Measurements from ENCODE around the gene STOM.

STOM gene

GRCh38 chr9:121328476-121328875 is 41.6 kb downstream of the STOM start:
- TF ChIP-seq CTCF (IDR thresholded peaks at IDR 0.05; ENCODE audit: extremely low read depth, insufficient read depth, missing control alignments), result no peak
- in situ Hi-C loops (cut with MboI; ENCODE audit: low pct_unique_long_range_greater_than_20kb, low sequenced_read_pairs, unreplicated experiment), result no loop called here
- no peak for DNase-seq (ENCODE audit: low spot score)

GRCh38 chr9:121326901-121327613 is 43.0 kb downstream of the STOM start:
- no peak for TF ChIP-seq CTCF (IDR thresholded peaks at IDR 0.05; ENCODE audit: extremely low read depth, insufficient read depth, missing control alignments)
- no peak for DNase-seq (ENCODE audit: low spot score)
- in situ Hi-C loops (cut with MboI; ENCODE audit: low pct_unique_long_range_greater_than_20kb, low sequenced_read_pairs, unreplicated experiment), result no loop called here

GRCh38 chr9:121326130-121326838 is 43.8 kb downstream of the STOM start:
- in situ Hi-C loops (cut with MboI; ENCODE audit: low pct_unique_long_range_greater_than_20kb, low sequenced_read_pairs, unreplicated experiment), result no loop called here
- TF ChIP-seq CTCF (IDR thresholded peaks at IDR 0.05; ENCODE audit: extremely low read depth, insufficient read depth, missing control alignments), result no peak
- DNase-seq (ENCODE audit: low spot score), result no peak

DNA sequence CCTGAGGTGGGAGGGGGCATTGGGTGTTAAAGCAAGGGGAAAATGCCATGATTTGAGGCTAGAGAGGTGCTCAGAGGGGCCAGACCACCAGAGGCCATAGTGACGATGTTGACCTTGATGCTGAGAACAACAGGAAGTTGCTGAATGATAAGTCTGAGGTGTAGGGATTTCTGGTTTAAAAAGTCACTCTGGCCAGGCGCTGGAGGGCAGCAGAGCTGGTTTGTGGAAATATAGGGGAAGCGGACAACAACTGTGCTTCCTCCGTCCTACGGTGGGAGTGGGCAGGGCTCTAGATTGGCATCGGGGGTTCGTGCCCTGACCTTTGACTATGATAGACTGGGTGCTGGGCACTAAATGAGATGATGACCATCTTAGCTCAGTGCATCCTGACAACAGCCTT is 44.7 kb downstream of the STOM start:
- in situ Hi-C loops (cut with MboI; ENCODE audit: low pct_unique_long_range_greater_than_20kb, low sequenced_read_pairs, unreplicated experiment), result no loop called here
- DNase-seq (ENCODE audit: low spot score), result no peak
- no peak for TF ChIP-seq CTCF (IDR thresholded peaks at IDR 0.05; ENCODE audit: extremely low read depth, insufficient read depth, missing control alignments)

GRCh38 chr9:121324755-121325154 is 45.3 kb downstream of the STOM start:
- TF ChIP-seq CTCF (IDR thresholded peaks at IDR 0.05; ENCODE audit: extremely low read depth, insufficient read depth, missing control alignments), result no peak
- in situ Hi-C loops (cut with MboI; ENCODE audit: low pct_unique_long_range_greater_than_20kb, low sequenced_read_pairs, unreplicated experiment), result no loop called here
- no peak for DNase-seq (ENCODE audit: low spot score)

DNA sequence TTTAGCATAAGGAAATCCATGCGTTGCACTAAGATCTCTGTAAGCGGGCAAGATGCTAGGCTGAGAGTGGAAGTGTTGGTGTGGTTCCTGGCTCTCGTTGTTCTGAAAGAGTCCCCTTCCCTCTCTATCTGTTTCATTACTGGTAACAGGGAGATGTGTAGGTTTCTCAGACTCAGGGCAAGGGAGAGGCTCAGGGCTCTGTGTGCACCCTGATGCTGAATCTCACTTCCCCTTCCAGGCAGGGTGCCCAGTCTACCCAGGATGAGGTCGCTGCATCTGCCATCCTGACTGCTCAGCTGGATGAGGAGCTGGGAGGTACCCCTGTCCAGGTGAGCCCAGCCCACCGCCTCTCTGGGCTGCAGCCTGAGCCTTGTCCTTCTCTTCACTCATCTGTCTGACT is 45.7 kb downstream of the STOM start:
- TF ChIP-seq CTCF (IDR thresholded peaks at IDR 0.05; ENCODE audit: extremely low read depth, insufficient read depth, missing control alignments), result no peak
- in situ Hi-C loops (cut with MboI; ENCODE audit: low pct_unique_long_range_greater_than_20kb, low sequenced_read_pairs, unreplicated experiment), result no loop called here
- no peak for DNase-seq (ENCODE audit: low spot score)
